ENCODE data around the gene PABPN1L. TPM values are rescaled to one million over a fixed set of nuclear protein-coding genes. Genes with fewer than 3 reads are reported as not detected.

Gene PABPN1L
- total and polyA plus RNA-seq, 2 of the 4 experiments (the other 2 are of a cell fraction): not detected

DNA sequence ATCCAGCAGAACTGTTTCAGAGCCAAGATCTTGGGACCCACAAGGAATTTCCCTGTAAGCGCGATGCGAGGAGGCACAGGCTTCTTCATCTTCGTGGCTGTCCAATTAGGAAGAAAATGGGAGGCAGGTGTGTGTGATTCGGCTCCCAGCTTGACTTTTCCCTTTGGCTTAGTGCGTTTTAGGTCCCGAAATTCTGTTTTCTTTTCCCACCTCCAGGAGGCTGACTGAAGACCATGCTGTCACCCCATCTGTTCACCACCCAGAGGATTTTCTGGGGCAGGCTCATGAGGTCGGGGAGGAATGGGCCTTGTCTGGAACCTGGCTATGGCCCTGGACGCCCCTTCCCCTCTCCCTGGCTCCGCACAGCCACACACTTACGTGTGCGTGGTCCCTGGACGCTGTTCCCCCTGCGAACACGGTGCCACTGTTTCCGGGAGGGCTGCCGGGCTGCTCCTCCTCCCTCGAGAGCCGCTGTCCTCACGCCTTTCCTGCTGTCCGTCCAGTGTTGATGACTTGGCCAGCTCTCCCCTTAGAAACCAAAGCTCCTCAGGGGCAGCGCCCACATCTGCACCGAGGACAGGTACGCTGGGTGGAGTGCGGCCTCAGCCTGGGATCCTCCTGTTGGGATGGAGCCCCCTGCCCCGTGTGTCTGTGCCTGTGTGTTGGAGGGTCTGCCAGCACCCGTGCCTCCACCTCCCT is 2.7 kb upstream of the PABPN1L start:
- ATAC-seq (ENCODE audit: low read depth): no peak
- DNase-seq: no peak
- CTCF ChIA-PET: no interaction called here
- no peak overlapping the region for H3K23ac ChIP-seq (ENCODE audit: low read depth, low read length)
- H3K36me3 ChIP-seq (ENCODE audit: control insufficient read depth, insufficient read depth, low read length): no peaks in the 10 kb centered on the region
- dilution Hi-C loops (cut with HindIII; ENCODE audit: low sequenced_read_pairs, unreplicated experiment): no loop called here
- H3K4me2 ChIP-seq (ENCODE audit: low read depth, low read length): no peak overlapping the region
- intact Hi-C loops (cut with micrococcal nuclease): no loop called here
- no peak overlapping the region for H4K5ac ChIP-seq (ENCODE audit: low read depth, low read length)
- no peak overlapping the region for H2BK120ac ChIP-seq (ENCODE audit: low read depth, low read length)
- H3K9me1 ChIP-seq (ENCODE audit: insufficient read depth, low read length): no peaks in the 10 kb centered on the region
- no peak for TF ChIP-seq MAZ (IDR thresholded peaks at IDR 0.05; ENCODE audit: borderline replicate concordance, low read depth, low read length)
- no peak for TF ChIP-seq FOS (IDR thresholded peaks at IDR 0.05; ENCODE audit: low read depth, low read length)
- no peak for TF ChIP-seq RFX5 (IDR thresholded peaks at IDR 0.05; ENCODE audit: low read depth, low read length)
- no peak for TF ChIP-seq BHLHE40 (IDR thresholded peaks at IDR 0.05; ENCODE audit: low read depth, low read length)
- no peak for TF ChIP-seq CEBPB (IDR thresholded peaks at IDR 0.05; ENCODE audit: low read depth, low read length)
- TF ChIP-seq NFE2L2 (IDR thresholded peaks at IDR 0.05; ENCODE audit: low read depth, low read length): no peak
- H3K79me1 ChIP-seq (ENCODE audit: low read depth in 1 of 2, low read length in 2 of 2): no peaks in the 10 kb centered on the region
- WGBS, 2 experiments (ENCODE audit: extremely low coverage in 2 of 2, insufficient read length in 1 of 2): 83% methylated on average over 6 of the region's 27 CpGs; no CpG with 5 or more reads in 1 of the 2 experiments
- no peak overlapping the region for H2AK5ac ChIP-seq (ENCODE audit: low read depth, low read length)
- H2BK15ac ChIP-seq (ENCODE audit: low read depth, low read length): no peak overlapping the region
- H2AK9ac ChIP-seq (replicated peaks; ENCODE audit: low read depth, low read length, poor library complexity): no peak overlapping the region
- no peak overlapping the region for H4K91ac ChIP-seq (ENCODE audit: insufficient read depth, low read depth, low read length)
- POLR2A ChIA-PET (ENCODE audit: unreplicated experiment): no interaction called here
- H2BK20ac ChIP-seq (ENCODE audit: low read depth, low read length): no peak overlapping the region
- H3K56ac ChIP-seq (ENCODE audit: extremely low read depth, insufficient read depth, low read length): no peak overlapping the region
- H4K8ac ChIP-seq (ENCODE audit: low read depth in 2 of 2, low read length in 2 of 2): no peak overlapping the region
- no peak overlapping the region for H2BK5ac ChIP-seq (ENCODE audit: low read depth, low read length, poor library complexity, severe bottlenecking)
- peaks cover 47% of the 10 kb centered on the region for H3K27me3 ChIP-seq (ENCODE audit: control insufficient read depth, insufficient read depth, low read length)
- no peak overlapping the region for H3K4me3 ChIP-seq (ENCODE audit: insufficient read depth, low read depth, low read length)
- no peak overlapping the region for H3K18ac ChIP-seq (ENCODE audit: low read depth, low read length)
- H4K20me1 ChIP-seq (ENCODE audit: insufficient read depth, low read length): no peaks in the 10 kb centered on the region
- no TSS peak for BruUV-seq (replicated peaks)
- no peaks in the 10 kb centered on the region for H3K9me3 ChIP-seq (ENCODE audit: control insufficient read depth, insufficient read depth, low read length)
- no peaks in the 10 kb centered on the region for H3K4me1 ChIP-seq (ENCODE audit: control insufficient read depth, insufficient read depth, low read length)
- in situ Hi-C loops (cut with MboI; ENCODE audit: low sequenced_read_pairs): no loop called here
- no peak overlapping the region for H3K27ac ChIP-seq (ENCODE audit: insufficient read depth, low read length)
- no peak overlapping the region for H3K9ac ChIP-seq (ENCODE audit: low read depth, low read length)
- no peak overlapping the region for H2AFZ ChIP-seq (replicated peaks; ENCODE audit: low read length, poor library complexity)
- no peak overlapping the region for H3K14ac ChIP-seq (replicated peaks; ENCODE audit: low read depth, low read length)
- H3K4ac ChIP-seq (ENCODE audit: low read depth, low read length): no peak overlapping the region

Data from IMR-90 (cell line).